ENCODE data around the gene ANG. TPM values are rescaled to one million over a fixed set of nuclear protein-coding genes. Genes with fewer than 3 reads are reported as not detected.

The ANG gene
- total RNA-seq, 1 donor from 2014 or later = 2.4 TPM

DNA sequence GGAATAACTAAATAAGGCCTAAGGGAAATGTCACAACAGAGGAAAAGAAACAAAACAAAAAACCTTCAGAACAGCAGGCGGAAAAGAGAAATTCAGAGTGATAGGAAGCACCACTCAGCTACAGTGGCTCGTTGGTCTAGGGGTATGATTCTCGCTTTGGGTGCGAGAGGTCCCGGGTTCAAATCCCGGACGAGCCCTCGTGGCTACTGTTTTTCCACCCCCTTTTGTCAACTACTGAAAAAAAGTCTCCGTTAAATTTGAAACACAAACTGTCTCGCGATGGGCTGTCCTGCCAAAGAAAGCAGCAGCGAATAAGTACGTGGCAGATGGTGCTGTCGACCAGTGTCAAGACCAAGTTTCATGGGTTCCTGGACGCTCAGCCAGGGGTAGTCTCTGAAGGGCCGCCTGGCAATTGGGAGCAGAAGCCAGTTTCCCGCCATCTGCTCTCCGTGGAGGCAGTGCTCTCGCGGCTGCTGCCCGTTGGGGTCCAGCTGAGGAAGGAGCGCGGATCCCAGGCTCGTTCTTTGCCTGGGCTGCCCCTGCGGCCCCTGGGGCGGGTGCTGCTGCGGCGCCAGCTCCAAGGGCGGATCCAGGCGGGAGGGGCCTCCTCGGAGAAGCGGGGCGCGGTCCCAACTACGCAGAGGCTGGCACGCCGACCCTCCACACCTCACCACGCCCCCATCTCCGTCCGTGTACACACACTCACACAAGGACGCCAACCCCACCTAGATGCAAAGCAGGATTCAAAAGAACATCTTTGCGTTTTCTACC, 4.5 kb upstream of the ANG start, which contains the start of gene RNASE4:
Gene RNASE4, plus strand, starts transcription at position 670 of the 771 bp plus-strand sequence. CDS start 14,812 bp downstream, outside the sequence.
- H3K36me3 ChIP-seq (ENCODE audit: control insufficient read depth, insufficient read depth, low read length) = no peaks in the 10 kb centered on the region
- no peaks in the 10 kb centered on the region for H3K27me3 ChIP-seq (ENCODE audit: control insufficient read depth, insufficient read depth, low read length)
- H3K4me3 ChIP-seq (ENCODE audit: low read depth, low read length) = peak within 1 kb of the TSS; percentile 74
- TF ChIP-seq CTCF (IDR thresholded peaks at IDR 0.05; ENCODE audit: insufficient read depth, low read length, severe bottlenecking) = no peak
- no peak for FAIRE-seq
- DNase-seq (ENCODE audit: low read depth) = peak; percentile 79

GRCh38 chr14:20684662-20685456, 3.7 kb upstream of the ANG start:
- peak; percentile 55 for DNase-seq (ENCODE audit: low read depth)
- Histone ChIP-seq H3K36me3 (ENCODE audit: control insufficient read depth, insufficient read depth, low read length) (no peaks in the 10 kb centered on the region), H3K4me3 (ENCODE audit: low read depth, low read length) (peak overlapping the region; percentile 74), H3K27me3 (ENCODE audit: control insufficient read depth, insufficient read depth, low read length) (no peaks in the 10 kb centered on the region)
- TF ChIP-seq CTCF (IDR thresholded peaks at IDR 0.05; ENCODE audit: insufficient read depth, low read length, severe bottlenecking) = no peak
- no peak for FAIRE-seq

DNA sequence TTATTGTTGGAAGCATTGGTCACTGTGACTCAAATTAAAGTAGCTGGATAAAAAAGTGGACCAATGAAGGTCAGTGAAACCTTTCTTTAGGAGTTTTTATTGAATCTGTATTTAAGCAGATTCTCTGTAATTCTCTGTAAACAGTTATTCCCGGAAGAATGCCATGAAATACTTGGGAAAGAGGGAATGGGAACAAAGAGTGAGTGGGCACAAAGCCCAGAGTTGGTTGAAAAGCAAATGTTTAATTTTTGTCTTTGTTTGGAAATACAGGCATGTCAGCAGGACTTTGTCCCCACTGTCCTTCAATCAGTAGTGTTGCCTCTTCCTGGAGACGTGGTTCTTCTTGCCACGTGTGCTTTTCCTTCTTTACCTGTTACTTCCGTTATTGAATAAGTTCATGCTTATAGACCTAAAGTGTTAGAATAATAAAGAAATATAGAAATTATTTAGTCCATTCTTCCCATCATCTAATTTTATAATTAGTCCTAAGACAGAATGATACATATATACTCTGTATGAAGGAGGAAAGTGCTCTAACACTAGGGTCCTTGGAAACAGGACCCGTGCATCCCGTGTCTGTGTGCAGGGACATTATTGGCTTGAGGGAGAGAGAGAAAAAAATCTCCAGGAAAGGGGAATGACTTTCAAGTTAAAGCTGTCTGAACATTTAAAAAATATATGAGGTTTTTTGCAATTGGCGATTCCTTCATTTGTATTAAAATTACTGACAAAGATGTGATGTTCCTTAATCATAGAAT, 2.0 kb upstream of the ANG start:
- Histone ChIP-seq H3K27me3 (ENCODE audit: control insufficient read depth, insufficient read depth, low read length) (no peaks in the 10 kb centered on the region), H3K4me3 (ENCODE audit: low read depth, low read length) (no peak overlapping the region), H3K36me3 (ENCODE audit: control insufficient read depth, insufficient read depth, low read length) (no peaks in the 10 kb centered on the region)
- DNase-seq (ENCODE audit: low read depth) = no peak
- no peak for FAIRE-seq
- TF ChIP-seq CTCF (IDR thresholded peaks at IDR 0.05; ENCODE audit: insufficient read depth, low read length, severe bottlenecking) = no peak

DNA sequence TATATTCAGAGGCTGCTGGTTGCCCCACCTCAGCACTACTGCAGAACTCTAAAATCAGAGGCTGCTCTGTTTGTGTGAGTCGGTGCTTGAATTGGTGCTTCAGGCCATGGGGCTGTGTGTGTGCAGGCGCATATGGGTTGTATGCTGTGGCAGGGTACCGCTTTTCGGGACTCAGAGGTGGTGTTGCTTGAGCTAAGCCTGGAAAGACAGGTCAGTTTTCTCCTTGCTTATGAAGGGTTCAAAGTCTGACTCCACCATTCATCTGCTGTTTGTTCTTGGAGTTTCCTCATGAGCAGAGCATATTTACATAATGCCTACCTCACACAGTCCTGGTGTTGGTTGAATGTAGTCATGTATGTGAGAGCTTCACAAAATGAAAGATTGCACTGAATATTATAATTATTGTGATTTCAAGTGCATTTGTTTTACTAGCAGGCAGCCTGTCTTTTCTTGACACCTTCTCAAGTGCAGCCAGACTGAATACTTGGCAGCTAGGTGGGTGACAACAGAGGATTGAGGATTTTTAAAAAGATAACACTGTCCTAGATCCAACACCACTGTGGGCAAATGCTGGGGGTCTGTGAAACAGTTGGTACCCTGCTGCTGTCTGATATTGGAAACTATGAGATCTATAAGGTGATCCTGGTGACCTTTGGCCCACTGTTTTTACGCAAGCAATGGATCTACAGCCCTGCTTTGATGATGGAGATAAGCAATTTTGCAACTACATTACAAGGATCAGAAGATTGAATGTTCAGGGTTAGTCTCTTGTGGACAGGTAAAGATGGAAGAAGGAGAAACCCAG, 1.0 kb upstream of the ANG start:
- DNase-seq (ENCODE audit: low read depth) (no peak), FAIRE-seq (no peak)
- TF ChIP-seq CTCF (IDR thresholded peaks at IDR 0.05; ENCODE audit: insufficient read depth, low read length, severe bottlenecking) = no peak
- Histone ChIP-seq H3K4me3 (ENCODE audit: low read depth, low read length) (no peak overlapping the region), H3K27me3 (ENCODE audit: control insufficient read depth, insufficient read depth, low read length) (no peaks in the 10 kb centered on the region), H3K36me3 (ENCODE audit: control insufficient read depth, insufficient read depth, low read length) (no peaks in the 10 kb centered on the region)

All from bronchial epithelial cell (primary cell).